GM18951 (cell line): ENCODE data around the gene CAMK2G.

Experiments
- POLR2A ChIP-seq: IDR thresholded peaks from 4 replicates; pipeline ENCODE4 v1.6.1; 2011; ENCODE audit warnings: mild to moderate bottlenecking; ENCODE audit not compliant: insufficient read length, insufficient read depth; ENCODE audit errors: extremely low read depth
- in situ Hi-C: fragments of 300-500 bp; cut with MboI; formaldehyde crosslinking; loops from one replicate; pipeline ENCODE4 v1.12.0; 2022; ENCODE audit warnings: low sequenced_read_pairs, mixed read lengths, inconsistent platforms; ENCODE audit not compliant: unreplicated experiment

Gene CAMK2G

DNA sequence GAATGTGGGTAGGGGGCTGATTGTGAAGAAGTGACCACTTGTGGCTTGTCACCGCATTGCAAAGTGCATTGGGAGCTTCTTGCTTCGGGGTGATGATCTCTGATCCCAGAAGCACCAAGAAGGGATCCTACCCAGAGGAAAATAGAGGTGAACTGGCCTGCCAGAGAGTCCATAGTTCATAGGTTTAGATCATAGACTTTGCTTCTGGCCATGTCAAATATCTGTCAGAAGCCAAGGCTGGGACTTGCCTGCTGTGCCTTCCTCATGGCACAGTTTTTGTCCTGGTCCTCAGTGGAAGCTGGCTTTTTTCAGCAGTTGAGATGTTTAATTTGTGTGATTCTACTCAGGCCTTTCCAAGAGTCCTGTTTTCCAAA, 87.9 kb downstream of the CAMK2G start:
- TF ChIP-seq POLR2A = no peak
- in situ Hi-C loops = no loop called here

- TF ChIP-seq POLR2A = no peak
- in situ Hi-C loops = no loop called here
These were observed 88.4 kb downstream of the CAMK2G start for GRCh38 chr10:73785721-73786511.

- TF ChIP-seq POLR2A = peak; percentile 70
These were observed 89.1 kb downstream of the CAMK2G start, which contains the start of gene ZSWIM8 for GRCh38 chr10:73785211-73785720. Gene ZSWIM8 (plus strand): TSS chr10:73785606. CDS start chr10:73785879, 273 bp downstream.

GRCh38 chr10:73782749-73783085, 91.6 kb downstream of the CAMK2G start:
- in situ Hi-C loops = no loop called here
- no peak for TF ChIP-seq POLR2A

More at GRCh38 chr10:73785211-73785720, 89.1 kb downstream of the CAMK2G start, which contains the start of gene ZSWIM8:
- in situ Hi-C loops = no loop called here

DNA sequence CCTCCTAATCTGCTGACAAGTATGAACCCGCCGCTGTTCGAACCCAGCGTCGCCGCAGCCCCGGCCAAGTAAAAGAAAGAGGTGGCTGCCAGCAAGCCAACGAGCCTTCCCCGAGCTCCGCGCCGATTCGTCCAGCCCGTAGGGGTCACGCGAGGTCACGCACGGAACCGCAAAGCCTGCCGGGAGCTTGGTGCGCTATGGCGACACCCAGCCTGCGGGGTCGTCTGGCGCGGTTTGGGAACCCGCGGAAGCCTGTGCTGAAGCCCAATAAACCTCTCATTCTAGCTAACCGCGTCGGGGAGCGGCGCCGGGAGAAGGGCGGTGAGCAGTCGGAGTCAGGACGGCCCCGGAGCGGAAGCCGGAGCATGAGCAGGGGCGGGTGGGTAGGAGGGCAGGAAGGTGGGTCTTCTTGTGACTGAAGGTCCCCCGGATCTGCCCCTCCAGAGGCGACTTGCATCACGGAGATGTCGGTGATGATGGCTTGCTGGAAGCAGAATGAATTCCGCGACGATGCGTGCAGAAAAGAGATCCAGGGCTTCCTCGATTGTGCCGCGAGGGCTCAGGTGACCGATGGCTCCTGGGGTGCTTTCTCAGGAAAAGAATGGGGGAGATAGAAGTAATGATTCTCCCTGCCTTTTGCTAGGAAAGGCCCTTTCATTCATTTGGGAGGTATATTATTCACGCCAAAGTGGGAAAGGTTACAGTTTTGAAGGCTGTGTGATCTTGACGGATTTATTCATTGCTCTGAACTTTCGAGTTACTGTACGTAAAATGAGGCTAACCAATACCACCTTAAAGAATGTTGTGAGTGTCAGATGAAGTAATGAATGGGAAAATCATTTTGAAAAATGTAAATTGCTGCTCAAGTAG, 92.2 kb downstream of the CAMK2G start, which contains the start of gene CHCHD1:
CHCHD1 (plus strand) TSS at position 170 of the 870 bp plus-strand sequence; CDS start at position 198, 28 bp downstream.
- in situ Hi-C loops = no loop called here

GRCh38 chr10:73781548-73781878, 92.8 kb downstream of the CAMK2G start:
- TF ChIP-seq POLR2A = no peak
- in situ Hi-C loops = no loop called here

More for the DNA sequence above, 92.2 kb downstream of the CAMK2G start, which contains the start of gene CHCHD1:
- peak; percentile 91 for TF ChIP-seq POLR2A

DNA sequence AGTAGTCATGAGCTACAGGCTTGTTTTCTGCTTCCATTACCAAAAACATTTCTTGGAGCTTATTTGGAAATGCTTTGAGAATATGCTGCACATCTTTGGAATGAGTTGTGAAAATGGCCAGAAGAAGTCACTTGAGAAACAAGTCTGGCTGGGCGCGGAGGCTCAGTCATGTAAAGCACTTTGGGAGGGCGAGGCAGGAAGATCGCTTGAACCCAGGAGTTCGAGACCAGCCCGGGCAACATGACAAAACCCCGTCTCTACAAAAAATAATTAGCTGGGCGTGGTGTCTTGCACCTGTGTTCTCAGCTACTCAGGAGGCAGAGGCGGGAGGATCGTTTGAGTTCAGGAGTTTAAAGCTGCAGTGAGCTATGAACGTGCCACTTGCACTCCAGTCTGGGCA, 93.4 kb downstream of the CAMK2G start:
- in situ Hi-C loops = no loop called here
- TF ChIP-seq POLR2A = no peak

- in situ Hi-C loops = no loop called here
- no peak for TF ChIP-seq POLR2A
These were observed 94.1 kb downstream of the CAMK2G start for GRCh38 chr10:73780301-73780700.

GRCh38 chr10:73779539-73780197, 94.7 kb downstream of the CAMK2G start:
- in situ Hi-C loops = no loop called here
- TF ChIP-seq POLR2A = no peak

- TF ChIP-seq POLR2A = no peak
- in situ Hi-C loops = no loop called here
These were observed 95.3 kb downstream of the CAMK2G start for GRCh38 chr10:73779018-73779417.

- no peak for TF ChIP-seq POLR2A
These were observed 99.7 kb downstream of the CAMK2G start for GRCh38 chr10:73774637-73775036.

GRCh38 chr10:73773152-73773879, 101.0 kb downstream of the CAMK2G start:
- TF ChIP-seq POLR2A = no peak
- in situ Hi-C loops = no loop called here

More at GRCh38 chr10:73774637-73775036, 99.7 kb downstream of the CAMK2G start:
- in situ Hi-C loops = no loop called here
